Erythroblast (primary cell): ENCODE measurements around the gene SMIM33.
"Not testable (repeated sequence)": the region's sequence is repeated elsewhere in the genome, so short reads cannot be mapped to it uniquely, and the experiment has no call there.

Experiments
- DNase-seq, 2 experiments: peaks; one replicate each; lab custom pipeline; 2025; lab: John Stamatoyannopoulos, UW
- GATA1 ChIP-seq: IDR thresholded peaks from 2 replicates; pipeline ENCODE4 v1.6.1; 2011; ENCODE audit warnings: low read depth, mild to moderate bottlenecking, control low read depth, low read length, moderate library complexity
- POLR2A ChIP-seq: IDR thresholded peaks from 2 replicates; pipeline ENCODE4 v1.6.1; 2011; ENCODE audit warnings: mild to moderate bottlenecking, low read length

Gene SMIM33

DNA sequence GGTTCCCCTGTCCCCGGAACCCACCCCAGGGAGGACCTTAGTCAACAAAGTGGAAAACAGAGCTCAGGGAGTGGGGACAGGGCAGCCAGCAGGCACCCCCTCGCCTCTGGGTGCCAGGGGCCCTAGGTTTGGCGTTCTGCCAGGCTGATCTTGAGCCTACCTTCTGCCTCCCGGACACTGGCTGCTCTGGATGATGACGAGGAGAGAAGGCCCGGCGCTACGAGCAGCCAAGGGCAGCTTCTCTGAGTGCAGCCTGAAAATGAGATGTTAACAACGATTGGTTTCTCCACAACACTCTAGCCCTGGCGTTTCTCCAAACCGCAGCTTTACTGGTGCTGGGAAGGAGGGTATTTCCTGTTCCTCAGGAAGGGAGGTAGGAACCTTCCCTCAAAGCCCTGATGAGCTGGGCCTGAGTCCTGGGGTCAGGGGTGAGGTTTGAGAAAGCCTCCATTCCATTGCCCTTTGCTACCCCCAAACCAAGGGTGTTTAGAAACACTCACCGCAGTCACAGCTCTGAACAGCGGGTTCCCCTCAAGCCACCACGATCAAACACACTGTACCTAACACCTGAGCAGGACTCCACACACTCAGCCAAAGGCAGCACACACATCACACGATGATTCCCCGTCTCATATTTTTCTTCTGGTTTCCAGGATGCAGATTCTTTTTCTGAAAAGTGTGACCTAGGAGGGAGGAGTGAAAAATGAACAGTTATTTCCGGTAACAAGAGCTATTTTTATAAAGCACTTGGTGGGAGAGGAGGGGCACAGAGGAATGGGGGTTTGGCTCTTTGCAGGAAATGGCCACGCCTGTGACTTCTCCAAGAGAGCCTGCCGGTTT is 11.5 kb downstream of the SMIM33 start, which contains the start of gene STING1:
Gene STING1, minus strand, starts transcription at position 709 of the 840 bp plus-strand sequence. CDS start 1,054 bp downstream, outside the sequence.
- TF ChIP-seq GATA1: no peak
- peak; percentile 67 for TF ChIP-seq POLR2A

DNA sequence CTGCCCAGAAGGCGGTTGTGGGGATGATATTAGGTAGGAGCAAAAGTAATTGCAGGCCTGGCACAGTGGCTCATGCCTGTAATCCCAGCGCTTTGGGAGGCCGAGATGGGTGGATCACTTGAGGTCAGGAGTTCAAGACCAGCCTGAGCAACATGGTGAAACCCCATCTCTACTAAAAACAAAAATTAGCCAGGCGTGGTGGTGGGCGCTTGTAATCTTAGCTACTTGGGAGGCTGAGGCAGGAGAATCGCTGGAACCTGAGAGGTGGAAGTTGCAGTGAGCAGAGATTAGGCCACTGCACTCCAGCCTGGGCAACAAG is 12.0 kb downstream of the SMIM33 start:
- DNase-seq: not testable (repeated sequence)

More for the DNA sequence above, 11.5 kb downstream of the SMIM33 start, which contains the start of gene STING1:
- peak; percentile 81 to 87 for DNase-seq

DNA sequence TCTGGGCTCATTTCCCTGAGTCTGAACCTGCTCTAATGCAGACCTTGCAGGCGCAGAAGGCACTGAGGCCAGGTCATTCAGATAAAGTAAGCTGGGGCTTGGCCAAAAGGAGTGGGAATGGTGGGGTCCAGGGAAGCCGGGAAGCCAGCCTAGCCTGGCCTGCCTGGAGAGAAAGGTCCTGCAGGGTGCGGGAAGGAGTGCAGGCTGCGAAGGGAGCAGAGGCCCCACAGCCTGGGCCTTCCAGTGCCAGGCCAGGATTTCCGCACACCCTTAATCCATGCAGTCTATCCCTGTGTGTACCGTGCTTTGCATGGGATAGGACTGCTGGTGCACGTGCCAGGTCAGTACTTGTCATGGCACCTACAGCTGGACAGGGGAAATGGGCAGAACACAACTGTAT is 15.4 kb downstream of the SMIM33 start:
- TF ChIP-seq POLR2A: no peak
- TF ChIP-seq GATA1: no peak
- DNase-seq: no peak

DNA sequence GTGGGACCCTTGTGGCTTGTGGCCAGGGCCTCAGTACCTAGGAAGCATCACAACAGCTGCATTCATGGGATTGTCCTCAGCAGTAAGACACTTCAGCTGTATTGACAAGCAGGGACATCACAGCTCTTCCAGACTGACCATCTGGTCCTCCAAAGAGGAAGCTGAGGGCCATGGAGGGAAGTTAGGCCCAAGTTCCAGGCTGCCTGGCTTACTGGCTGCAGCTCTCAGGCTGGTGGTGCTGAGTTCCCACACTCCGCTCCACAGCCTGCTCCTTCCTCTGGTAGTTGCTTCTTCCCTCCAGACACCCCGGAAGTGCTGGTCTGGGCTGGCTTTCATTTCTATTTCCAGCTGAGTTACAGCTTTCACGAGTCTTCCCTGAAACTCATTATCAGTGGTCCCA is 17.5 kb downstream of the SMIM33 start:
- DNase-seq: no peak
- TF ChIP-seq POLR2A (no peak), GATA1 (no peak)

DNA sequence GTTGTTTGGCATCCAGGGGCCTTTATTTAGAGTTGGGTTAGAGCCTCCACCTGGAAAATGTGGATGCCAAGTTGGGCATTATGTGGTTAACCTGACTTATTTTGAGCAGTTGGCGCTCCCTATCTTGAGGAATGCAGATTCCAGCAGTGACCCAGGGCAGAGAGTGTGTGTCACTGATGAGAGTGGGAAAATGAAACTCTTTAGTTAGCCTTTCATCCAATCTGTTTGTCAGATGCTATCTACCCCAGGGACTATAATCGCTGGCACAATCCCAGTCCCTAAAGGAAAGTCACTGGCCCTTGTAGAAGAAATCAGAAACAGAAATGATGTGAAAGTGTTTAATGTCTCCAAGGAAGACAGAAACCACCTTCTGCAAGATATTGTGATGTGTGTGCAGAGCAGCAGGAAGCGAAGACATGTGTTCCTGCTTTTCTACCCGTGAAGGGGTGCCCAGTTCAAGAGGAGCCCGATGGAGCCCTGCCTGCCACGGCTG is 21.9 kb downstream of the SMIM33 start:
- no peak for DNase-seq
- TF ChIP-seq GATA1 (no peak), POLR2A (no peak)

DNA sequence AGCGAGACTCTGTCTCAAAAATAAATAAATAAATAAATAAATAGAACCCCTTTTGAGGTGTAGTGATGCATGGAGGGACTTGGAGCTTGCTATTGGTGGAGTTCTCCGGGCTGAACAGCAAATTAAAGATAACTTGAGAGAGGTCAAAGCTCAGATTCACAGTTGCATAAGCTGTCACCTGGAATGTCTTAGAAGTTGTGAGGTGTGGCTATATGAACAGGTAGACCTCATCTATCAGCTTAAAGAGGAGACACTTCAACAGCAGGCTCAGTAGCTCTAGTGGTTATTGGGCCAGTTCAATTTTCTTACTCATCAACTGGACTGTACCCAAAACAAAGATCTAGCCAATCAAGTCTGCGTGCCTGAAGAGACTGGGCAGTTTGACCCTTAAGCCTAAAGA is 23.5 kb downstream of the SMIM33 start:
- no peak for DNase-seq
- TF ChIP-seq GATA1 (no peak), POLR2A (no peak)

DNA sequence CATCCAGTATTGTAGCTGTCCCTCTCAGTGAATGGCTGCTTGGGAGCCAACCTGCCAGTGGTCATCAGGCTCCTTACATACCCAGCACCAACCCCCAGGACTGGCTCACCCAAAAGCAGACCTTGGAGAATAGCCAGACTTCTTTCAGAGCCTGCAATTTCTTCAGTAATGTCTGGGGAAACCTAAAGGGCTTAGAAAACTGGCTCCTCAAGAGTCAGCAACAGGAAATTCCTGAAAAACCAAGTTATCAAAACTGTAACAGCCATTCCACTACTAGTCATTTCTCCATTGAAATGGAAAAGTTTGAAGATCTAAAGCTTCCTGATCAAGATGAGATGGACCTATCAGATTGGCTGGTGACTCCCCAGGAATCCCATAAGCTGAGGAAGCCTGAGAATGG is 24.0 kb downstream of the SMIM33 start:
- TF ChIP-seq POLR2A (no peak), GATA1 (no peak)
- DNase-seq: no peak

DNA sequence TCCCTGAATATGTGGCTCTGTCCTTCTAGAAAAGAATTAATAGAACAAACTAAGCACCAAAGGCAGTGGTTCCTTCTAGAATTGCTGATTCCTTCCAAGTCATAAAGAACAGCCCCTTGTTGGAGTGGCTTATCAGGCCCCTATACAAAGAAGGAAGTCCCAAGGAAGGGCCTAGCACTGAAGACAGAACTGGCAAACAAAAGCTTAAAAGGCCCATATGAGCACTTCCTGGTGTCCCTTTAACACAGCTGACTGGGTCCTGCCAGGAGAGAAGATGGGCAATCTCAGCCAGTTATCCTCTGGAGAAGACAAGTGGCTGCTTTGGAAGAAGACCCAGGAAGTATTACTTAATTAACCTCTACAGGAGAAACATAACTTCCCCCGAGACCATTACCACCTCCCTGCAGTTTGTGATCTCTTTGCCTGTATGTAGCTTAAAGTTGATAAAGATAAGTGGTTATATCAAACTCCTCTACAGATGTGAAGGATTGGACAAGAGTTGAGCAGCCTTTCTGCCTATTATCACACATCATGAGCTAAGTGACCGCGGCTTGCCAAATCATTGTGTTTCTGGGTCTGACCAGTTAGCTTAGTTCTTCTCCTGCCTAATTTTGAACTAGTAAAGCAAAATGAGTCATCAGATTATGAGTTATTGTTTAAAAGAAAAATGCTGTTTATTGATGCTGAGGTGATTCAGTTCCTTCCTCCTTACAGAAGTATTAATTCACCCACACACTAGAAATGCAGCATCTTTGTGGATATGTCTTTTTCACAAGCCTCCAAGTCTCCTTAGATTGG is 25.0 kb downstream of the SMIM33 start:
- no peak for DNase-seq
- no peak for TF ChIP-seq GATA1
- TF ChIP-seq POLR2A: no peak

DNA sequence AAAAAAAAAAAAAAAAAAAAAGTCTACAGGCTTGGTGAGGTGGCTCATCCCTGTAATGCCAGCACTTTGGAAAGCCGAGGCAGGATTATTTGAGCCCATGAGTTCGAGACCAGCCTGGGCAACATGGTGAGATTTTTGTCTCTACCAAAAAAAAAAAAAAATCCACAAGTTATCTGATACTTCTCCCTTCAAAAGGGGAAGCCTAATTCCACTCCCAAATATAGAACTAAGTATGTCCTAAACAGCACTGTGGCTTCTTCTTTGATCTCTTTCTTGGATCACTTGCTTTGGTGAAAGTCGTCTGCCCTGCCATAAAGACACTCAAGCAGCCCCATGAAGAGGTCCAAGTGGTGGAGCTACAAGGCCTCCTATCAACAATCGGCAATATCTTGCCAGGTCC is 30.6 kb downstream of the SMIM33 start:
- TF ChIP-seq GATA1 (no peak), POLR2A (no peak)

DNA sequence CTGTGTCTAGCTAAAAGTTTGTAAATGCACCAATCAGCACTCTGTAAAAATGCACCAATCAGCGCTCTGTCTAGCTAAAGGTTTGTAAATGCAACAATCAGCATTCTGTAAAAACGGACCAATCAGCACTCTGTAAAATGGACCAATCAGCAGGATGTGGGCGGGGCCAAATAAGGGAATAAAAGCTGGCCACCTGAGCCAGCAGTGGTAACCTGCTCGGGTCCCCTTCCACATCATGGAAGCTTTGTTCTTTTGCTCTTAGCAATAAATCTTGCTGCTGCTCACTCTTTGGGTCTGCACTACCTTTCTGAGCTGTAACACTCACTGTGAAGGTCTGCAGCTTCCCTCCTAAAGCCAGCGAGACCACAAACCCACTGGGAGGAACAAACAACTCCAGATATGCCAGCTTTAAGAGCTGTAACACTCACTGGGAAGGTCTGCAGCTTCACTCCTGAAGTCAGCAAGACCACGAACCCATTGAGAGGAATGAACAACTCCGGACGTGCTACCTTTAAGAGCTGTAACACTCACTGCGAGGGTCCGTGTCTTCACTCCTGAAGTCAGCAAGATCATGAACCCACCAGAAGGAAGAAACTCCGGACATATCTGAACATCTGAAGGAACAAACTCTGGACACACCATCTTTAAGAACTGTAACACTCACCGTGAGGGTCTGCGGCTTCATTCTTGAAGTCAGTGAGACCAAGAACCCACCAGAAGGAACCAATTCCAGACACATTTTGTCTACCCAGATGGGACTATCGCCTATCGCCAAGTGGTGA is 32.4 kb downstream of the SMIM33 start:
- peak in 1 of 2 experiments; percentile 9 for DNase-seq

More for the DNA sequence above, 30.6 kb downstream of the SMIM33 start:
- DNase-seq: no peak

DNA sequence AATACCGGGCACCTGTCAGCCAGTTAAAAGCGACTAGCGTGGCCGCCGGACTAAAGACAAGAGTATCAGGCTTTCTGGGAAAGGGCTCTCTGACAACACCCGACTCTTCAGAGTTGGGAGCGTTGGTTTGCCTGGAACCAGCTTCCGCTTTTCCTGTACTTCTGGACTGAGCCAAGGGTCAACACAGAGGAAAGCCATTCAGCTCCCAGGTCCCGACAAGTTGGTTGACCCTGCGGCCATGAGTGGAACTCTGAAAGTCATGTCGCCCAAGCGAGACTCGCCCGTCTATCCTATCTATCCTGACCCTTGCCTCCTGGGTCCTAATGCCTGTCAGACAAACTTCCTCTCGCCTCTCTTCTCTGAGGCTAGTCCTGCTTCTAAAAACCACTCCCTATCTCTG is 33.1 kb downstream of the SMIM33 start:
- not testable (repeated sequence) for DNase-seq

DNA sequence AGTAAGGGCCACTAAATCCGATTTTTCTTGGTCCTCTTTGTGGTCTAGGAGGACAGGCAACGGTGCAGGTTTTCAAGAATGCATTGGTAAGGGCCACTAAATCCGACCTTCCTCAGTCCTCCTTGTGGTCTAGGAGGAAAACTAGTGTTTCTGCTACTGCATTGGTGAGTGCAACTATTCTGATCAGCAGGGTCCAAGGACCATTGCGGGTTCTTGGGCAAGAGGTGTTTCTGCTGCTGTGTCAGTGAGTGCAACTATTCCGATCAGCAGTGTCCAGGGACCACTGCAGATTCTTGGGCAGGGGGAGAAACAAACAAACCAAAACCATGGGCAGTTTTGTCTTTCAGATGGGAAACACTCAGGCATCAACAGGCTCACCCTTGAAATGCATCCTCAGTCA is 33.9 kb downstream of the SMIM33 start:
- DNase-seq: not testable (repeated sequence)

DNA sequence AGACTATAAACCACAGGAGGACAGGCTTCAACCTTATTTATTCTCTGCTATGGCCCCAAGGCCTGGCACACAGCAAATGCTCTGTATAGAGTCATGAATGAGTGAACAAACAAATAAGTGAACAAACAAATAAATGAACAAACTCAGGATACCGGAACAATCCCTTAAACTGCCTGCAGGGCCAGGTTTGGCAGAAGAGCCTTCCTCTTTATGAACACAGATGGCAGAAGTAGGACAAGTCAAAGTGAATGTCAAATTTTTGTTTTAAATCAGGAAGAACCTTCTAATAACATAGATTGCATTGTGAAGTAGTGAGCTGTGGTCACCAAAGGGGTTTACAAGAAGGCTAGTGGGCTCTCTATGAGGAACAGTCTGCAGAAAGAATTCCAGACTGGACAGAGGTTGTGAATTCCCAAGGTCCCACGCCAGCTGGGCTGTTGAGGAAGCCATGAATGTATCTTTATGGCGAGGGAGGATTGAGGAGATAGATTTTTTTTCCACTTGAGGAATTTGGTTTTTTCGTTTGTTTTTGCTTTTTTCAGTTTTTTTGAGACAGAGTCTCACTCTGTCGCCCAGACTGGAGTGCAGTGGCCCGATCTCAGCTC is 42.1 kb downstream of the SMIM33 start:
- no peak for DNase-seq
- TF ChIP-seq POLR2A (no peak), GATA1 (no peak)

DNA sequence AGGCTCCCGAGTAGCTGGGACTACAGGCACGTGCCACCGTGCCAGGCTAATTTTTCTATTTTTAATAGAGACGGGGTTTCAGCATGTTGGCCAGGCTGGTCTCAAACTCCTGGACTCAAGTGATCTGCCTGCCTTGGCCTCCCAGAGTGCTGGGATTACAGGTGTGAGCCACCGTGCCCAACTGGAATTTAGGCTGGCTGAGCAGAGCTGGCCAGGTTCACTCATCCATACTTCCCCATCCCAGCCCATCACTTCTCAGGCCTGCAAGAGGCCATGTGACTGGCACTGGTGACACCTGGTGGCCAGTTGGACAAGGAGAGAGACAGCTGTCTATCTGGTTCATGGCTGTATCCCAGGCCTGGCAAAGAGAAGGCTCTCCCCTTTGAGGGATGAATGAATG is 42.6 kb downstream of the SMIM33 start:
- DNase-seq: peak; percentile 67 to 81
